WTC11 (cell line): ENCODE measurements around the gene MOB3B. TPM values are rescaled to one million over a fixed set of nuclear protein-coding genes. Genes with fewer than 3 reads are reported as not detected.

ENCODE experiments used
- ATAC-seq: fragments of 200-7000 bp; cut with Tn5 transposase; 2 replicates; pipeline ENCODE4 v1.10.0; 2021; ENCODE audit warnings: mild to moderate bottlenecking, moderate library complexity
- CTCF ChIA-PET: fragments of 300-600 bp; sonication (Branson Sonifier 250); formaldehyde crosslinking; loops from one replicate; lab custom pipeline; 2021; ENCODE audit warnings: antibody characterized with exemption; lab: Charles Lee
- POLR2A ChIA-PET: fragments of 350-600 bp; sonication (Branson Sonifier 250); formaldehyde crosslinking; loops from one replicate; lab custom pipeline; 2021; ENCODE audit warnings: antibody characterized with exemption; lab: Charles Lee
- DNase-seq: peaks from one replicate; pipeline ENCODE4 v3.0.0; 2021; ENCODE audit warnings: low spot score
- H3K27ac Mint-ChIP-seq: 2 replicates; pipeline ENCODE4 v1.8.0; 2021; ENCODE audit warnings: mixed read lengths
- H3K27me3 Mint-ChIP-seq: 2 replicates; pipeline ENCODE4 v1.8.0; 2021; ENCODE audit warnings: low read depth, mild to moderate bottlenecking, moderate library complexity, mixed read lengths
- H3K36me3 Mint-ChIP-seq: 2 replicates; pipeline ENCODE4 v1.8.0; 2021; ENCODE audit warnings: mixed read lengths
- H3K4me1 Mint-ChIP-seq: 2 replicates; pipeline ENCODE4 v1.8.0; 2022; ENCODE audit warnings: mixed read lengths
- H3K4me3 Mint-ChIP-seq: 2 replicates; pipeline ENCODE4 v1.8.0; 2021; ENCODE audit warnings: mild to moderate bottlenecking, moderate library complexity, mixed read lengths
- H3K9me3 Mint-ChIP-seq: 2 replicates; pipeline ENCODE4 v1.8.0; 2021; ENCODE audit warnings: mixed read lengths
- AFF4 ChIP-seq: sonication (generic); formaldehyde crosslinking; IDR thresholded peaks from 2 replicates; pipeline ENCODE4 v1.8.1; 2023; ENCODE audit warnings: mild to moderate bottlenecking, missing genetic modification reagents, borderline replicate concordance
- CDX4 ChIP-seq: fragments of 250-450 bp; sonication (Bioruptor Pico); IDR thresholded peaks from 2 replicates; pipeline ENCODE4 v1.9.0; 2021; ENCODE audit warnings: moderate library complexity, mild to moderate bottlenecking, inconsistent platforms, borderline replicate concordance
- CREB1 ChIP-seq: sonication (generic); formaldehyde crosslinking; IDR thresholded peaks from 2 replicates; pipeline ENCODE4 v1.8.0; 2023; ENCODE audit warnings: mild to moderate bottlenecking, missing genetic modification reagents
- E2F5 ChIP-seq: sonication (generic); formaldehyde crosslinking; IDR thresholded peaks from 2 replicates; pipeline ENCODE4 v1.8.1; 2022; ENCODE audit warnings: mild to moderate bottlenecking, moderate library complexity, missing genetic modification reagents
- ELF4 ChIP-seq: sonication (generic); formaldehyde crosslinking; IDR thresholded peaks from 2 replicates; pipeline ENCODE4 v1.8.1; 2022; ENCODE audit warnings: low read depth, mild to moderate bottlenecking, moderate library complexity, missing genetic modification reagents
- ERG ChIP-seq: fragments of 250-450 bp; sonication (Bioruptor Pico); IDR thresholded peaks from 2 replicates; pipeline ENCODE4 v1.8.0; 2021; ENCODE audit warnings: mild to moderate bottlenecking
- FOXJ3 ChIP-seq: sonication (generic); formaldehyde crosslinking; IDR thresholded peaks from 2 replicates; pipeline ENCODE4 v1.9.0; 2021; ENCODE audit warnings: missing genetic modification reagents, mild to moderate bottlenecking, borderline replicate concordance
- GABPB1 ChIP-seq: sonication (generic); formaldehyde crosslinking; IDR thresholded peaks from 2 replicates; pipeline ENCODE4 v1.8.1; 2023; ENCODE audit warnings: mild to moderate bottlenecking, missing genetic modification reagents
- GRHL2 ChIP-seq: fragments of 250-450 bp; sonication (Bioruptor Pico); IDR thresholded peaks from 2 replicates; pipeline ENCODE4 v1.8.0; 2022; ENCODE audit warnings: mild to moderate bottlenecking, moderate library complexity; ENCODE audit not compliant: insufficient replicate concordance, severe bottlenecking
- IRF1 ChIP-seq: sonication (generic); formaldehyde crosslinking; IDR thresholded peaks from 2 replicates; pipeline ENCODE4 v1.8.0; 2023; ENCODE audit warnings: missing genetic modification reagents
- NFATC4 ChIP-seq: fragments of 250-450 bp; sonication (Bioruptor Pico); IDR thresholded peaks from 2 replicates; pipeline ENCODE4 v1.9.0; 2021; ENCODE audit warnings: mild to moderate bottlenecking
- NFYB ChIP-seq: sonication (generic); formaldehyde crosslinking; conservative IDR thresholded peaks from 2 replicates; pipeline ENCODE4 v1.8.0; 2022; ENCODE audit warnings: low read depth, missing genetic modification reagents
- NR2C2 ChIP-seq: sonication (generic); formaldehyde crosslinking; IDR thresholded peaks from 2 replicates; pipeline ENCODE4 v1.8.0; 2022; ENCODE audit warnings: mild to moderate bottlenecking, missing genetic modification reagents
- SMAD3 ChIP-seq: sonication (generic); formaldehyde crosslinking; IDR thresholded peaks from 2 replicates; pipeline ENCODE4 v1.8.0; 2022; ENCODE audit warnings: missing genetic modification reagents, mild to moderate bottlenecking, borderline replicate concordance
- SOX15 ChIP-seq: fragments of 250-450 bp; sonication (Bioruptor Pico); IDR thresholded peaks from 2 replicates; pipeline ENCODE4 v1.9.0; 2021; ENCODE audit warnings: mild to moderate bottlenecking
- STAT6 ChIP-seq: sonication (generic); formaldehyde crosslinking; conservative IDR thresholded peaks from 2 replicates; pipeline ENCODE4 v1.8.1; 2023; ENCODE audit warnings: mild to moderate bottlenecking, low read depth, missing genetic modification reagents, moderate library complexity
- TCF7 ChIP-seq: sonication (generic); formaldehyde crosslinking; IDR thresholded peaks from 2 replicates; pipeline ENCODE4 v1.8.0; 2022; ENCODE audit warnings: mild to moderate bottlenecking, low read depth, missing genetic modification reagents, moderate library complexity
- TEAD4 ChIP-seq: sonication (generic); formaldehyde crosslinking; IDR thresholded peaks from 2 replicates; pipeline ENCODE4 v1.8.0; 2022; ENCODE audit warnings: mild to moderate bottlenecking, missing genetic modification reagents
- ZMAT4 ChIP-seq: fragments of 250-450 bp; sonication (Bioruptor Pico); IDR thresholded peaks from 2 replicates; pipeline ENCODE4 v1.9.0; 2021; ENCODE audit warnings: mild to moderate bottlenecking
- ZNF219 ChIP-seq: sonication (generic); formaldehyde crosslinking; IDR thresholded peaks from 2 replicates; pipeline ENCODE4 v1.8.0; 2023; ENCODE audit warnings: missing genetic modification reagents, mild to moderate bottlenecking, borderline replicate concordance
- ZNF263 ChIP-seq: sonication (generic); formaldehyde crosslinking; IDR thresholded peaks from 2 replicates; pipeline ENCODE4 v1.8.1; 2022; ENCODE audit warnings: low read depth, mild to moderate bottlenecking, moderate library complexity, missing genetic modification reagents
- total RNA-seq: library from RNA; stranded (reverse); gene quantifications from 3 replicates; pipeline ENCODE4 v1.2.3, GENCODE V29; 2021

The MOB3B gene
- total RNA-seq, 1 experiment from 2014 or later: 25.1 TPM

- H3K27me3 Mint-ChIP-seq: no peaks in the 10 kb centered on the region
- H3K36me3 Mint-ChIP-seq: peaks cover 27% of the 10 kb centered on the region
- no peak for TF ChIP-seq NFATC4
- TF ChIP-seq ZNF263 (CRISPR knock-in tag): 0 out of 2 replicates have a peak, but pooled peaks have one; percentile 44
- no peak for TF ChIP-seq GABPB1 (CRISPR knock-in tag)
- TF ChIP-seq, all 79 proteins: peak for 1
- no peak overlapping the region for H3K4me3 Mint-ChIP-seq
- peaks cover 22% of the 10 kb centered on the region for H3K4me1 Mint-ChIP-seq
- H3K9me3 Mint-ChIP-seq: peaks cover 32% of the 10 kb centered on the region
- peak overlapping the region; percentile 5; the same call in 1 of the 2 replicates for H3K27ac Mint-ChIP-seq
- CTCF ChIA-PET: no interaction called here
- DNase-seq (no peak), ATAC-seq (peak; percentile 65)
- POLR2A ChIA-PET: no interaction called here
These were observed 52.6 kb downstream of the MOB3B start for GRCh38 chr9:27476870-27477515.

- ChIA-PET CTCF (interaction anchor here (1.3 kb wide), 1 partner anchor 142 kb away, joined by 4 read pairs; no protein-coding TSS in a partner anchor), POLR2A (interaction anchor here (0.5 kb wide), 1 partner anchor 49 kb away, joined by 4 read pairs; no protein-coding TSS in a partner anchor)
- H3K4me3 Mint-ChIP-seq: no peak overlapping the region
- no peak for DNase-seq
- no peak for ATAC-seq
- no peaks in the 10 kb centered on the region for H3K27me3 Mint-ChIP-seq
- peaks cover 24% of the 10 kb centered on the region for H3K36me3 Mint-ChIP-seq
- TF ChIP-seq SOX15 (CRISPR knock-in tag): no peak
- no peak for TF ChIP-seq ZMAT4
- no peak for TF ChIP-seq STAT6 (CRISPR knock-in tag)
- no peak for TF ChIP-seq E2F5 (CRISPR knock-in tag)
- TF ChIP-seq NFYB: no peak
- TF ChIP-seq ELF4 (CRISPR knock-in tag): no peak
- TF ChIP-seq IRF1 (CRISPR knock-in tag): no peak
- TF ChIP-seq TCF7 (CRISPR knock-in tag): no peak
- no peak for TF ChIP-seq GRHL2 (CRISPR knock-in tag)
- H3K27ac Mint-ChIP-seq: no peak overlapping the region
- H3K9me3 Mint-ChIP-seq: peaks cover 24% of the 10 kb centered on the region
- H3K4me1 Mint-ChIP-seq: peaks cover 41% of the 10 kb centered on the region
These were observed 54.5 kb downstream of the MOB3B start for GRCh38 chr9:27475057-27475595.

GRCh38 chr9:27474305-27474704, 55.3 kb downstream of the MOB3B start:
- Mint-ChIP-seq H3K4me3 (no peak overlapping the region), H3K9me3 (peaks cover 17% of the 10 kb centered on the region), H3K27ac (no peak overlapping the region), H3K27me3 (no peaks in the 10 kb centered on the region), H3K4me1 (peaks cover 41% of the 10 kb centered on the region), H3K36me3 (peaks cover 18% of the 10 kb centered on the region)
- ATAC-seq: no peak
- CTCF ChIA-PET: no interaction called here
- no peak for DNase-seq
- POLR2A ChIA-PET: interaction anchor here (0.5 kb wide), 1 partner anchor 49 kb away, joined by 4 read pairs; no protein-coding TSS in a partner anchor
- no peak for TF ChIP-seq SMAD3 (CRISPR knock-in tag)
- no peak for TF ChIP-seq CDX4 (CRISPR knock-in tag)
- TF ChIP-seq AFF4 (CRISPR knock-in tag): no peak
- TF ChIP-seq ERG (CRISPR knock-in tag): no peak
- TF ChIP-seq FOXJ3 (CRISPR knock-in tag): no peak
- TF ChIP-seq TEAD4 (CRISPR knock-in tag): no peak
- no peak for TF ChIP-seq TCF7 (CRISPR knock-in tag)
- no peak for TF ChIP-seq ZNF219
- no peak for TF ChIP-seq CREB1 (CRISPR knock-in tag)
- no peak for TF ChIP-seq NR2C2 (CRISPR knock-in tag)
